Fibroblast of skin of left biceps (primary cell): ENCODE results near the gene ST6GALNAC3.

Experiments used
- DNase-seq, 2 experiments: peaks; one replicate each; pipeline ENCODE4 v3.0.0-alpha.2; 2013; ENCODE audit warnings: low read depth in 2 of 2

Gene ST6GALNAC3

GRCh38 chr1:76503100-76503499 is 428.6 kb downstream of the ST6GALNAC3 start:
- DNase-seq = no peak

DNA sequence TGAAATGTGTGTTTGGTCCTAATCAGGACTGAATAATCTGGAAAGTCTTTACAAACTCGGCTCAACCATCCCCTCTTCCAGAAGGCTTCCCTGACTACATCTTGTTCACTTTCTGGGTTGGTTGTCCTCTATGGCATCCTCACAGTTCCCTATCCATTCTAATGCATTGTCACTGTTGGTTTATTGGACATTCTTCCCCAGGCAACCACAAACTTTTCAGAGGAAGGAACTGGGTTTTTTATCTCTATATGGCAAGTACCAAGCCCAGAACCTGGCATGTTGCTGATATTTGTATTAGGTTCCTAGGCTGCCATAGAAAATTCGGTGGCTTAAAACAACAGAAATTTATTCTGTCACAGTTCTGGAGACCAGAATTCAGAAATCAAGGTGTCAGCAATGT is 429.2 kb downstream of the ST6GALNAC3 start:
- DNase-seq = no peak

DNA sequence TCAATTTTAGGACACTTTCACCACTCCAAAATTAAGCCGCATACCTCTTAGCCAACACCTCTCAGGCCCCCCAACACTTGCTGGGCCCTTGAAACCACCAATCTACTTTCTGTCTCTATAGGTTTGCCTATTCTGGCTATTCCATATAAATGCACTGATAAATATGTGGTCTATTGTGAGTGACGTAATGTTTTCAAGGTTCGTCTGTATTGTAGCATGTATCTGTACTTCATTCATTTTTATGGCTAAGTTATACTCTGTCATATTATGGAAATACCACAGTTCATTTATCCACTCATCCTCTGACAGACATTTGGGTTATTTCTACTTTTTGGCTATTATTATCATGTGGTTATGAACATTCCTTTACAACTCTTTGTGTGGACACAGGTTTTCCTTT is 432.8 kb downstream of the ST6GALNAC3 start:
- no peak for DNase-seq

- DNase-seq = no peak
Measured at GRCh38 chr1:76508871-76509270, 434.3 kb downstream of the ST6GALNAC3 start.

DNA sequence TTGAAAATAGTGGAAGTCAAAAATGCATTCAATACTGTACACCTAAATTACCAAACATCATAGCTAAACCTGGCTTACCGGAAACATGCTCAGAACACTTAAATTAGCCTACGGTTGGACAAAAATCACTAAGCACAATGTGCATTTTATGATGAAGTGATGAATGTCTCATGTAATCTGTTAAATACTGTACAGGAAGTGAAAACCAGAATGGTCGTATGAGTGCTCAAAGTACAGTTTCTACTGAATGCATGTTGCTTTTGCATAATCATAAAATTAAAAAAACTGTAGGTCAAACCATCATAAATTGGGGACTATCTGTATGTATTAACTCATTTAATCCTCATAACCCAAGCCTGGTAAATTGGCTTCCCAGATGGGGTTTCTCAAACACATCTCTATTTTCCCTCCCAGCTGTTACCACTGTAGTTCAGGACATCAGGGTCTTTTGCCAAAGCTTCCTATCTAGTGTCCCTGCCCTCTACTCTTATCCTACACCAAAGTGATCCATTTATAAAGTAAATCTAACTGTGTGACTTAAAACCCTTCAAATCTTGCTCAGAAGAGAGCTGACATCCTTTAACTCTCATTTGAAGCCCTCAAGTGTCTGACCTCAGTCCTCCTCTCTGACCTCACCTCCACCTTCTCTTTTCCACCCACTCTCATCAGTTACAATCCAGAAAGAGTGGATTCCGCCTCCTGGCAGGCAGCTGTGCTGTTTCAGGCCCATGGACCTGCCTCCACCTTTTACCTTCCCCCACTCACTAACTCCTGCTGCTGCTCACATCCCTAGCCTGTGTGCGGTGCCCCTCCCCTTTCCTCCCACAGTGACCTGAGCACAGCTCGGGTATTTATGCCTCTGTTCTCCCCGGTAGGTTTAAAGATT is 436.4 kb downstream of the ST6GALNAC3 start:
- DNase-seq = no peak

- no peak for DNase-seq
Measured at GRCh38 chr1:76511558-76512179, 437.1 kb downstream of the ST6GALNAC3 start.

DNA sequence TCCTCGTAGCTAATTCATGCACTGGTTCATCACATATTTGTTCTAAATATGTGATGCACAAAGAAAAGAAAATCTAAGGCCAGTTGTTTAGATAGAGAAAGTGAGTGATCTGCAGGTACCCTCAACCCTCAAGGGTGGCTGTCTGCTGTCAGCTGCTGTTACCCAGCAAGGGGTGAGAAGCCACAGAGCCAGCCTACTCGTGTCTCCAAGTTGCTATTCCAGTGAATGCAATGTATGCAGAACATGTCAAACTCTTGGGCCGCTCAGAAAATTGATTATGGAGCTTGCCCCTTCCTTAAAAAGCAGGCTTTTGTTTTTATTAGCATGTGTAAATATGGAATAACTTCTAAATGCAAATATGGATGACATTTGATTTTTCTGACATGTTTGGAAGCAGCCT is 456.4 kb downstream of the ST6GALNAC3 start:
- DNase-seq = no peak

DNA sequence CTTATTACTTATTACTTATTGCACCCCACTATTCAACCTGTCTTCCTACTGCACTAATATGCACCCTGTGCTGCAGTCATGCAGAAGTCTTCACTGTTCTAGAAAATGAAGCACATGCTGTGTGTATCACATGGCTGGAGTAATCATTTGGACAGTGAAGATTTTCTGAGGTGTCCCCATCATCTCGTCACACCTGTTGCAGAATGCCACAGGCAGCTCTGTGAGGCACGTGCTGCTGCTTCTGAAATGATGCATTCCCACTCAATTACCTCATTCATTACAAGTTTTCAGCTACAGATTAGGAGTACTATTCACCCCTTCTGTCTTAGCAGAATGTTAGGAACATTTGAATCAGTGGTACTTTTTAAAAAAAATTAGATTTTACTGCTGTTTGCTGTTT is 467.1 kb downstream of the ST6GALNAC3 start:
- DNase-seq = no peak

DNA sequence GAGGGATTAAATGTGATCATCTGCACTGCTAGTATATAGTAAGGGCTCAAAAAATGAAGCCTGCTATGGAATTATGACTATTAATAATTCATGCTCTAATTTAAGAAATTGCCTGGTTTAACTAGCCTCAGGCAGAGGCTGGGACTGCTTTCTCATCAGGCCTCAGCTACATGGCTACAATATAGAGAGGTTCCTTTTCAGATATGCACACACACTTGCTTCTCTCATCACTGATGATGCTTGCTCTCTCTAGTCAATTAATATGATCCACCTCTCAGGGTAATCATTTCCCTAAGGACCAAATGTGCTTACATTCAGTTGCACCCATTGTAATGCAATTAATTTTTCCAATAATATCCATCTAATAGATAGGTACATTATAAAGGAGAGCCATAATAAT is 467.8 kb downstream of the ST6GALNAC3 start:
- DNase-seq = no peak

GRCh38 chr1:76543495-76543894 is 468.9 kb downstream of the ST6GALNAC3 start:
- no peak for DNase-seq

GRCh38 chr1:76546354-76546933 is 471.9 kb downstream of the ST6GALNAC3 start:
- DNase-seq = no peak

DNA sequence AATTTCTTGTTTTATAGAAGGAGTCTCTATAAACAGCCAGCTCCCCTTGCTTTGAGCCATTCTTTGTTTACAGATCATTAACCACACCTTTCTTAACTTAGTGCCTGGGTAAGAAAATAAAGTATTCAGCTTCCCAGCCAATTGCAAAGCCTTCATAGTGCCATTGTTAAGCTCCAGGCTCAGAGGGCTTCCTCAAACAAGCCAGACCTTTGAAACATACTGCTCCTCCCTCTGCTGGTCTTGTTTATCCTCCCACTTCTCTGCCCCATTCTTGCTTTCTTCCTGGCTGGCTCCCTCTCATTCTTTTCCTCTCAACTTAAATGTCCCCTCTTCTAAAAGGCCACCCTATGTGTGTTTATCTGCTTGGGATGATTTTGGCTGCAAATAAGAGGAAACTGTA is 473.4 kb downstream of the ST6GALNAC3 start:
- DNase-seq = no peak

GRCh38 chr1:76548513-76549100 is 474.1 kb downstream of the ST6GALNAC3 start:
- no peak for DNase-seq

GRCh38 chr1:76554283-76554682 is 479.7 kb downstream of the ST6GALNAC3 start:
- DNase-seq = no peak

GRCh38 chr1:76562292-76562691 is 487.7 kb downstream of the ST6GALNAC3 start:
- DNase-seq = no peak

GRCh38 chr1:76568573-76569238 is 494.2 kb downstream of the ST6GALNAC3 start:
- DNase-seq = no peak

GRCh38 chr1:76571248-76571647 is 496.7 kb downstream of the ST6GALNAC3 start:
- no peak for DNase-seq

GRCh38 chr1:76572229-76572628 is 497.7 kb downstream of the ST6GALNAC3 start:
- no peak for DNase-seq

- no peak for DNase-seq
Measured at GRCh38 chr1:76576876-76577524, 502.5 kb downstream of the ST6GALNAC3 start.

- no peak for DNase-seq
Measured at GRCh38 chr1:76577525-76578185, 503.1 kb downstream of the ST6GALNAC3 start.

GRCh38 chr1:76580206-76580605 is 505.7 kb downstream of the ST6GALNAC3 start:
- no peak for DNase-seq
